GM12801 (cell line): Measurements from ENCODE around the gene SP7.

Source experiments
- TF ChIP-seq, protein P1 (sequence below): IDR thresholded peaks from one replicate; pipeline ENCODE4 v1.5.1; 2011; ENCODE audit warnings: control low read depth; ENCODE audit not compliant: insufficient read length; ENCODE audit errors: extremely low read depth

SP7 gene

GRCh38 chr12:53343449-53343848 is 7.3 kb upstream of the SP7 start:
- TF ChIP-seq, protein P1, sequence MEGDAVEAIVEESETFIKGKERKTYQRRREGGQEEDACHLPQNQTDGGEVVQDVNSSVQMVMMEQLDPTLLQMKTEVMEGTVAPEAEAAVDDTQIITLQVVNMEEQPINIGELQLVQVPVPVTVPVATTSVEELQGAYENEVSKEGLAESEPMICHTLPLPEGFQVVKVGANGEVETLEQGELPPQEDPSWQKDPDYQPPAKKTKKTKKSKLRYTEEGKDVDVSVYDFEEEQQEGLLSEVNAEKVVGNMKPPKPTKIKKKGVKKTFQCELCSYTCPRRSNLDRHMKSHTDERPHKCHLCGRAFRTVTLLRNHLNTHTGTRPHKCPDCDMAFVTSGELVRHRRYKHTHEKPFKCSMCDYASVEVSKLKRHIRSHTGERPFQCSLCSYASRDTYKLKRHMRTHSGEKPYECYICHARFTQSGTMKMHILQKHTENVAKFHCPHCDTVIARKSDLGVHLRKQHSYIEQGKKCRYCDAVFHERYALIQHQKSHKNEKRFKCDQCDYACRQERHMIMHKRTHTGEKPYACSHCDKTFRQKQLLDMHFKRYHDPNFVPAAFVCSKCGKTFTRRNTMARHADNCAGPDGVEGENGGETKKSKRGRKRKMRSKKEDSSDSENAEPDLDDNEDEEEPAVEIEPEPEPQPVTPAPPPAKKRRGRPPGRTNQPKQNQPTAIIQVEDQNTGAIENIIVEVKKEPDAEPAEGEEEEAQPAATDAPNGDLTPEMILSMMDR = no peak

DNA sequence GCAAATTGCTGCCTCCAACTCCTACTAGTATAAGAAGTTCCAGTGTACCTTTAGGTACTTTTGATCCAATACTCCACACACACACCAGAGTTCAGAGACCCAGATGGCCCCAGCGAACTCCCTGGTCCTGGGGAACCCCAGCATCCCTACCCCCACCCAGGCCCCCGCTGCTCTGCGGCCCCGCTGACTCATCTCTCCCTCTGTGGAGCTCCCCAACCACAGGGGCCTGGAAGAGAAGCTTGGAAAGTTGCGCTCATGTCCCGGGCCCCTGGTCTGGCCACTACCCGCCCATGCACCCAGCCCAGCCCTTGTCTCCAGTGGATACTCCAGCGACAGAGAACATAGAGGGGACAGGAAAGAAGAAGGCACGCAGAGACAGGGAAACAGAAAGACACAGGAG is 4.2 kb upstream of the SP7 start:
- TF ChIP-seq, protein P1 = no peak

DNA sequence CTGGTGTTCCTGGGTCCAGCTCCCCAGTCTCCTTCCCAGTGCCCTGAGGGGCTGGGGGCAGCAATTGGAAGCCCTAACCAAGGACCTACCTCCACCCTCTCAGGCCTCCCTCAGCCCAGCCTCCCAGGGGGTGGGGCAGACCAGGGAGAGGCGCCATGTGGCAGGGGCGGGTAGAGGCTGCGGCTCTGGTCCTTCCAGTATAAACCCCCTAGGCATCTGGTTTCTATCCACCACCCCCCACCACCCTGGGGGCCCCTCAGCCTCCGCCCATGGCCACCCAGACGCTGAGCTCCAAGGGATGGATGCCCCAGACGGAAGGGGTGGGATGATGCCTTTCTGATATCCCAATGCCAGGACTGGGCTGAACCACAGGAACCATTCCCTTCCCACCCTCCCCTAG is 2.8 kb upstream of the SP7 start:
- TF ChIP-seq, protein P1 = no peak

DNA sequence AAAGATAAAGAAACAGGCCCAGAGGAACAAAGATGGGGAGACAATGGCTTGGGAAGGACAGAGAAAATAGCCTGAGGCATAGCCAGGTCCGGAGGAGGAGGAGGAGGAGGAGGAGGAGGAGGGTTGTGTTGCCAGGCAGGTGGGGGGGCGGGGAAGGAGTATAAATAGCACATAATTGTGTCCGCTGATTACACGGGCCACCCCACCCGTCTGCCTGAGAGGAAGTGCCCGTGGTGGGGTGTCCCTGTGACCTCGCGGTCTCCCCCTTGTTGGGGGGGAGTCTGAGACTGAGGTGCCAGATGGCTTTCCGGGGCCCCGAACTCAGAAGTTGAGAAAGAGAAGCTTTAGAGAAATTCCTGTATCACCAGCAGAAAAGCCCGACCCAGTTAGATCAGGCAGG is 1.9 kb upstream of the SP7 start:
- TF ChIP-seq, protein P1 = no peak

DNA sequence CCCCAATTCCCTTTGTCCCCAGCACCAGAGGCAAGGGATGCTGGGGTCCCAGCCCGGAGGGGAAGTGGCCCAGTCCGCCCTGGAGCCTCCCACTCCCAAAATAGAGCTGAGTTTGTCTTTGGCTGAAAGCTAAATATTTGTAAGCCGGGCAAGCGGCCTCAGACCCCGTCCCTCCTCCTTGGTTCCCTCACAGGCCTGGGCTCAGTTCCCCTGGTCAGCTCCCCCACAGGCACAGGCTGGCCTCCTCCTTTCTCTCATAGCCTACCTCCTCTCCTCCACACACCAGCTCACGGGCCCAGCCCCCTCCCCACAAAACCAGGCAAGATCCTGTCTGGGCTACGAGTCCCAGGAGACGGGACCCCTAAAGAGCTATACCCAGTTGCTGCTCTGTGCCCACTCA is 1.3 kb downstream of the SP7 start:
- TF ChIP-seq, protein P1 = no peak

GRCh38 chr12:53333845-53334244 is 2.3 kb downstream of the SP7 start:
- TF ChIP-seq, protein P1 = no peak

DNA sequence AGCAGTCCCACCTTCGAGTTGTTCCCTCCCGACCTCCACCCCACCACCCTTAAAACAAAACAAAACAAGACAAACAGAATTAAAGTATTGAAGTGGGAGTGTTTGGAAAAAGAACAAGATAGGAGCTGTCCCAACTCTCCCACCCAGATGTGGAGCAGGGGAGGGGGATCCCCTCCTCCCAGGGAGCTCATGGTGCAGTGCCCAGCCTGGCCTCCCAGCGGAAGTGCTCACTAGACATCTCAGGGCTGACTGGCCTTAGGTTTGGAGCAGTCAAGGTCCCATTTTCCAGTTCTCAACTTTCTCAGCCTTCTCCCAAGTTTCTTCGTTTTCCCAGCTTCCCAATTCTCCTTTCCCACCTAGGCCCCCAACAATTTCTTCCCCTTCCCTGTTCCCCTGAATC is 2.9 kb downstream of the SP7 start:
- TF ChIP-seq, protein P1 = no peak

GRCh38 chr12:53332744-53333143 is 3.4 kb downstream of the SP7 start:
- TF ChIP-seq, protein P1 = no peak
